Nephron progenitor cell (in vitro differentiated cells): ENCODE measurements around the gene RPS6KA2.

ENCODE experiments used
- DNase-seq: peaks from one replicate; pipeline ENCODE4 v3.0.0; 2021
- H3K27ac Mint-ChIP-seq: 2 replicates; pipeline ENCODE4 v1.8.0; 2021; ENCODE audit warnings: mild to moderate bottlenecking, moderate library complexity, mixed read lengths
- H3K27me3 Mint-ChIP-seq: 2 replicates; pipeline ENCODE4 v1.8.0; 2021; ENCODE audit warnings: mild to moderate bottlenecking, low read depth, mixed read lengths; ENCODE audit not compliant: poor library complexity
- H3K36me3 Mint-ChIP-seq: 2 replicates; pipeline ENCODE4 v1.8.0; 2021; ENCODE audit warnings: low read depth, mixed read lengths
- H3K4me1 Mint-ChIP-seq: 2 replicates; pipeline ENCODE4 v1.8.0; 2021; ENCODE audit warnings: mixed read lengths
- H3K4me3 Mint-ChIP-seq: 2 replicates; pipeline ENCODE4 v1.8.0; 2021; ENCODE audit warnings: mild to moderate bottlenecking, moderate library complexity, mixed read lengths
- H3K9me3 Mint-ChIP-seq: 2 replicates; pipeline ENCODE4 v1.8.0; 2021; ENCODE audit warnings: mild to moderate bottlenecking, moderate library complexity, mixed read lengths
- CTCF ChIP-seq: fragments of 200-600 bp; sonication (generic); IDR thresholded peaks from 2 replicates; pipeline ENCODE4 v1.5.0; 2021; ENCODE audit warnings: antibody characterized with exemption

Gene RPS6KA2

GRCh38 chr6:166472636-166473035 is 154.4 kb downstream of the RPS6KA2 start:
- Mint-ChIP-seq H3K27me3 (peaks cover 11% of the 10 kb centered on the region), H3K36me3 (no peaks in the 10 kb centered on the region), H3K9me3 (no peaks in the 10 kb centered on the region), H3K4me1 (peaks cover 48% of the 10 kb centered on the region), H3K4me3 (no peak overlapping the region), H3K27ac (no peak overlapping the region)
- DNase-seq, result no peak
- no peak for TF ChIP-seq CTCF

GRCh38 chr6:166471797-166472260 is 155.2 kb downstream of the RPS6KA2 start:
- H3K4me1 Mint-ChIP-seq, result peaks cover 45% of the 10 kb centered on the region
- H3K27ac Mint-ChIP-seq, result no peak overlapping the region
- DNase-seq, result no peak
- H3K27me3 Mint-ChIP-seq, result peaks cover 14% of the 10 kb centered on the region
- H3K36me3 Mint-ChIP-seq, result no peaks in the 10 kb centered on the region
- H3K9me3 Mint-ChIP-seq, result no peaks in the 10 kb centered on the region
- H3K4me3 Mint-ChIP-seq, result no peak overlapping the region
- TF ChIP-seq CTCF, result no peak

GRCh38 chr6:166470863-166471410 is 156.1 kb downstream of the RPS6KA2 start:
- H3K36me3 Mint-ChIP-seq, result no peaks in the 10 kb centered on the region

GRCh38 chr6:166470029-166470862 is 156.8 kb downstream of the RPS6KA2 start:
- TF ChIP-seq CTCF, result no peak
- Mint-ChIP-seq H3K36me3 (no peaks in the 10 kb centered on the region), H3K4me1 (peaks cover 40% of the 10 kb centered on the region), H3K27ac (no peak overlapping the region), H3K27me3 (peaks cover 17% of the 10 kb centered on the region), H3K9me3 (no peaks in the 10 kb centered on the region), H3K4me3 (no peak overlapping the region)
- no peak for DNase-seq

More at GRCh38 chr6:166470863-166471410, 156.1 kb downstream of the RPS6KA2 start:
- Mint-ChIP-seq H3K9me3 (no peaks in the 10 kb centered on the region), H3K27ac (no peak overlapping the region), H3K4me3 (no peak overlapping the region), H3K27me3 (peaks cover 14% of the 10 kb centered on the region), H3K4me1 (peaks cover 40% of the 10 kb centered on the region)
- TF ChIP-seq CTCF, result no peak
- no peak for DNase-seq

DNA sequence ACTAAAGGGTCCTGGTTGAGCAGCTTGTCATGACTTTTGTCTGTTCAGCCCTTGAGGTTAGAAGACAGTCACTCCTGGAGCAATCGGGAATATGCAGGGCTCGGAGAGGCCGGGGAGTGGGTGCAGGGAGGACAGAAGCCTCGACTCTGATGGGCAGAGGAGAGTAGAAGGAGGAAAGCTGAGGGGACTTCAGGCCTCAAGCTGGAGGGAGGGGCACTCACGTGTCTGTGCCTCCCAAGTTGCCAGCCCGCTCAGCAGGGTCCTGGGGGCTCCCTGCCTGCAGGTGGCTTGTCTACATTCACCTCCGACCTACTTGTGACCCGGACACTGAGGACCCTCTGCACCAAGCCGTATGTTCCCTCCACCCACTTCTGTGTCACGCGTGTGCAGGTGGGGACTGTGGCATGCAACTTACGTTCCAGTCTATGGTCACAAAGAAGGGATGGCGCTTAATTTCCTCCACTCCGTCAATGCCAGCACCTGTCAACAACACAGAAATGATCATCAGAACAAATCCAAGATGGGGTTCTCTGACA is 157.6 kb downstream of the RPS6KA2 start:
- Mint-ChIP-seq H3K4me1 (peaks cover 43% of the 10 kb centered on the region), H3K27ac (no peak overlapping the region), H3K4me3 (no peak overlapping the region), H3K9me3 (no peaks in the 10 kb centered on the region), H3K27me3 (peaks cover 11% of the 10 kb centered on the region), H3K36me3 (no peaks in the 10 kb centered on the region)
- DNase-seq, result no peak
- TF ChIP-seq CTCF, result no peak
